ENCODE measurements around the gene OR4E1. TPM values are rescaled to one million over a fixed set of nuclear protein-coding genes. Genes with fewer than 3 reads are reported as not detected.

The OR4E1 gene
- total RNA-seq (2022) (0.23 TPM in 1 of 2 replicates, not detected in the other), Bru-seq, nascent RNA (percentile 18 among the genes with signal in this experiment), BruChase-seq, experiment 1, labeled RNA remaining after a 2-hour chase (percentile 25 among the genes with signal in this experiment), BruChase-seq, experiment 2, labeled RNA remaining after a 6-hour chase (percentile 20 among the genes with signal in this experiment)
- long read RNA-seq, result 0 reads

GRCh38 chr14:21673718-21674117, at the start of gene OR4E1:
Gene OR4E1 (minus strand): TSS chr14:21673818. CDS start chr14:21670935, 2,883 bp downstream.
- H3K4me3 ChIP-seq (ENCODE audit: low read depth, low read length), result no peak within 1 kb of the TSS
- no peaks in the 10 kb centered on the region for H3K27me3 ChIP-seq (replicated peaks; ENCODE audit: control insufficient read depth, insufficient read depth, low read length)
- ChIA-PET CTCF (interaction anchor here (0.6 kb wide), 1 partner anchor 1058 kb away, joined by 4 read pairs; no protein-coding TSS in a partner anchor), POLR2A (no interaction called here)
- peaks cover 12% of the 10 kb centered on the region for H3K4me1 ChIP-seq
- no peaks in the 10 kb centered on the region for H3K27me3 Mint-ChIP-seq (ENCODE audit: insufficient read depth, unreplicated experiment)
- BruUV-seq (replicated peaks), result no TSS peak
- peaks cover 15% of the 10 kb centered on the region for H3K4me1 Mint-ChIP-seq (ENCODE audit: low read depth, unreplicated experiment)
- peaks cover 7% of the 10 kb centered on the region for H3K9me3 ChIP-seq
- TF ChIP-seq, protein P1, sequence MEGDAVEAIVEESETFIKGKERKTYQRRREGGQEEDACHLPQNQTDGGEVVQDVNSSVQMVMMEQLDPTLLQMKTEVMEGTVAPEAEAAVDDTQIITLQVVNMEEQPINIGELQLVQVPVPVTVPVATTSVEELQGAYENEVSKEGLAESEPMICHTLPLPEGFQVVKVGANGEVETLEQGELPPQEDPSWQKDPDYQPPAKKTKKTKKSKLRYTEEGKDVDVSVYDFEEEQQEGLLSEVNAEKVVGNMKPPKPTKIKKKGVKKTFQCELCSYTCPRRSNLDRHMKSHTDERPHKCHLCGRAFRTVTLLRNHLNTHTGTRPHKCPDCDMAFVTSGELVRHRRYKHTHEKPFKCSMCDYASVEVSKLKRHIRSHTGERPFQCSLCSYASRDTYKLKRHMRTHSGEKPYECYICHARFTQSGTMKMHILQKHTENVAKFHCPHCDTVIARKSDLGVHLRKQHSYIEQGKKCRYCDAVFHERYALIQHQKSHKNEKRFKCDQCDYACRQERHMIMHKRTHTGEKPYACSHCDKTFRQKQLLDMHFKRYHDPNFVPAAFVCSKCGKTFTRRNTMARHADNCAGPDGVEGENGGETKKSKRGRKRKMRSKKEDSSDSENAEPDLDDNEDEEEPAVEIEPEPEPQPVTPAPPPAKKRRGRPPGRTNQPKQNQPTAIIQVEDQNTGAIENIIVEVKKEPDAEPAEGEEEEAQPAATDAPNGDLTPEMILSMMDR (IDR thresholded peaks at IDR 0.05; ENCODE audit: insufficient read depth in 1 of 2, low read depth in 1 of 2, low read length in 1 of 2, severe bottlenecking in 1 of 2, unreplicated experiment in 1 of 2), result no peak
- H3K36me3 ChIP-seq (ENCODE audit: control insufficient read depth, insufficient read depth, low read length), result no peaks in the 10 kb centered on the region
- H3K9me3 Mint-ChIP-seq (ENCODE audit: unreplicated experiment), result peaks cover 22% of the 10 kb centered on the region
- no peak within 1 kb of the TSS for H3K27ac Mint-ChIP-seq (ENCODE audit: unreplicated experiment)
- no peak within 1 kb of the TSS for H3K4me3 Mint-ChIP-seq (ENCODE audit: unreplicated experiment)
- intact Hi-C loops (cut with micrococcal nuclease; ENCODE audit: unreplicated experiment), result no loop called here
- H3K36me3 Mint-ChIP-seq (ENCODE audit: insufficient read depth, unreplicated experiment), result no peaks in the 10 kb centered on the region
- DNase-seq, result no peak

GRCh38 chr14:21721504-21721903, 47.9 kb upstream of the OR4E1 start:
- intact Hi-C loops (cut with micrococcal nuclease; ENCODE audit: unreplicated experiment), result no loop called here
- H3K36me3 ChIP-seq (ENCODE audit: control insufficient read depth, insufficient read depth, low read length), result no peaks in the 10 kb centered on the region
- Mint-ChIP-seq H3K4me3 (ENCODE audit: unreplicated experiment) (no peak overlapping the region), H3K27me3 (ENCODE audit: insufficient read depth, unreplicated experiment) (no peaks in the 10 kb centered on the region), H3K4me1 (ENCODE audit: low read depth, unreplicated experiment) (no peaks in the 10 kb centered on the region), H3K36me3 (ENCODE audit: insufficient read depth, unreplicated experiment) (no peaks in the 10 kb centered on the region), H3K9me3 (ENCODE audit: unreplicated experiment) (no peaks in the 10 kb centered on the region), H3K27ac (ENCODE audit: unreplicated experiment) (no peak overlapping the region)
- no TSS peak for BruUV-seq (replicated peaks)
- TF ChIP-seq, protein P1 (IDR thresholded peaks at IDR 0.05; ENCODE audit: insufficient read depth in 1 of 2, low read depth in 1 of 2, low read length in 1 of 2, severe bottlenecking in 1 of 2, unreplicated experiment in 1 of 2), result no peak
- ChIA-PET POLR2A (no interaction called here), CTCF (no interaction called here)
- DNase-seq, result no peak
- H3K9me3 ChIP-seq, result no peaks in the 10 kb centered on the region
- no peaks in the 10 kb centered on the region for H3K4me1 ChIP-seq
- H3K27me3 ChIP-seq (replicated peaks; ENCODE audit: control insufficient read depth, insufficient read depth, low read length), result no peaks in the 10 kb centered on the region
- H3K4me3 ChIP-seq (ENCODE audit: low read depth, low read length), result no peak overlapping the region

- ChIA-PET POLR2A (no interaction called here), CTCF (no interaction called here)
- H3K4me3 ChIP-seq (ENCODE audit: low read depth, low read length), result no peak overlapping the region
- TF ChIP-seq, protein P1 (IDR thresholded peaks at IDR 0.05; ENCODE audit: insufficient read depth in 1 of 2, low read depth in 1 of 2, low read length in 1 of 2, severe bottlenecking in 1 of 2, unreplicated experiment in 1 of 2), result no peak
- Mint-ChIP-seq H3K9me3 (ENCODE audit: unreplicated experiment) (no peaks in the 10 kb centered on the region), H3K27ac (ENCODE audit: unreplicated experiment) (no peak overlapping the region), H3K4me3 (ENCODE audit: unreplicated experiment) (no peak overlapping the region), H3K36me3 (ENCODE audit: insufficient read depth, unreplicated experiment) (no peaks in the 10 kb centered on the region), H3K4me1 (ENCODE audit: low read depth, unreplicated experiment) (no peaks in the 10 kb centered on the region), H3K27me3 (ENCODE audit: insufficient read depth, unreplicated experiment) (no peaks in the 10 kb centered on the region)
- no TSS peak for BruUV-seq (replicated peaks)
- H3K27me3 ChIP-seq (replicated peaks; ENCODE audit: control insufficient read depth, insufficient read depth, low read length), result no peaks in the 10 kb centered on the region
- no peak for DNase-seq
- H3K9me3 ChIP-seq, result no peaks in the 10 kb centered on the region
- no peaks in the 10 kb centered on the region for H3K36me3 ChIP-seq (ENCODE audit: control insufficient read depth, insufficient read depth, low read length)
- intact Hi-C loops (cut with micrococcal nuclease; ENCODE audit: unreplicated experiment), result no loop called here
- no peaks in the 10 kb centered on the region for H3K4me1 ChIP-seq
Observed at GRCh38 chr14:21719841-21720240, 46.2 kb upstream of the OR4E1 start.

All from Caco-2 (cell line).